ENCODE data around the gene SYTL2.
"Not testable (repeated sequence)": the region's sequence is repeated elsewhere in the genome, so short reads cannot be mapped to it uniquely, and the experiment has no call there.

The SYTL2 gene

DNA sequence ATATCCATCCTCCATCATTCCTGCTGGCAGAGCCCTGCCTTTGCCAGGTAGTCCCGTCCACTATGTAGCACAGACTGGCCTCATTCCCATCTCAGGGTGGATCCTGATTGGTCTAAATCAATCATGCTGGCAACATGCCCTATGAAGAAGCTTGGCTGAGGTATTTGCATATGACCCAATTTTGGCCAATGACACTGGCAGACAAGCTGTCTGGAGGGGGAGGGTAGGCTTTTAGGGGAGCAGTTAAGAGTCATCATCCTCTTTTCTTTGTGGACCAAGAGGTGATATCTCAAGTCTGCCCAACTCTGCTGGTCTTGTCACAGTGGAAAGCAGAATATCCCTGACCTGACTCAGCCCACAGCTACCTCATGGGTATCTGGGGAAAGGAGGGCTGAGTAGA is 130.0 kb downstream of the SYTL2 start:
- DNase-seq, result no peak

DNA sequence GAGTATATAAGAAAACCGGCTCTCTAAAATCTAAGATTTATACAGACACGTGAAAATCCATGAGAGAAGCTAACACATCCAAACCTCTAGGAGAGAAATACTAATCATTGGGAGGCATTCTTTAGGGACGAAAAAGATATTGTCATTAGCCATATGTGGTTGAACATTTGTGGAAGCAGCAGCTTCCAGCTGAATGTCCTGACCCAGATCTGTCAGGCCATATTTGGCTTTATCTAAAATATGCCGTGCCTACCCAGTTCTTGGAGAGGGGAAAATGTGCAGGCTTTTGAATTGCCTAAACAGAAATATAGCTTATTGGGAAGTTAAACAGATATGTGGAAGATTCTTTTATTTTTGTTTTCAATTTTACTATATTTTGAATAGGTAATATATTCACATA is 131.4 kb downstream of the SYTL2 start:
- DNase-seq, result no peak

DNA sequence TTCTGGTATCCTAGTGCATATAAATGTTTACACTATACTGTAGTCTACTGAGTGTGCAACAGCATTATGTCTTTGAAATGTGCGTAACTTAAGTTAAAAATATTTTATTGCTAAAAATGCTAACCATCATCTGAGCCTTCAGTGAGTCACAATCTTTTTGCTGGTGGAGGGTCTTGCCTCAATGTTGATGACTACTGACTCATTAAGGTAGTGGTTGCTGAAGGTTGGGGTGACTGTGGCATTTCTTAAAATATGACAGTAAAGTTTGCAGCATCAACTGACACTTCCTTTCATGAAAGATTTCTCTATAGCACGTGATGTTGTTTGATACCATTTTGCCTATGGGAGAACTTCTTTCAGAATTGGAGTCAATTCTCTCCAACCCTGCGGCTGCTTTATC is 137.5 kb downstream of the SYTL2 start:
- DNase-seq, result no peak

DNA sequence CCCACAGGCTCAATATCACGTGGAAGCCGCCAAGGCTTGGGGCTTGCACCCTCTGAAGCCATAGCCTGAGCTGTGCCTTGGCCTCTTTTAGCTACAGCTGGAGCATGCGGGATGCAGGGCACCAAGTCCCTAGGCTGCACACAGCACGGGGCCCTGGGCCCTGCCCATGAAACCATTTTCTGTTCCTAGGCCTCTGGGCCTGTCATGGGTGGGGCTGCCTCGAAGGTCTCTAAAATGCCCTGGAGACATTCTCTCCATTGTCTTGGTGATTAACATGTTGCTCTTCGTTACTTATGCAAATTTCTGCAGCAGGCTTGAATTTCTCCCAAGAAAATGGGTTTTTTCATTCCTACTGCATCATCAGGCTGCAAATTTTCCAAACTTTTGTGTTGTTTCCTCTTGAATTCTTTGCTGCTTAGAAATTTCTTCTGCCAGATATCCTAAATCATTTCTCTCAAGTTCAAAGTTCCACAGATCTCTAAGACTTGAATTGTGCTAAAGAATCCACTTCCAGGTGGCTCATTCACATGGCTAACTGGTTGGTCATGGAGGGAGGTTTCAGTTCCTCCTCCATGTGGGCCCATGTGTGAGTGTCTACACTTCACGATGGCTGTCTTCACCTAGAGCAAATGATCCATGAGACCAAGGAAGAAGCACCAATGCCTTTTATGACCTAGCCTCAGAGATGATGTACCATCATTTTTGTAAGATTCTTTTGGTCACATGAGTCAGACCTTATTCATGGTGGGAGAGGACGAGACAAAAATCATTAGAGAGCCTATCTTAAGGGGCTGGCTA is 138.6 kb downstream of the SYTL2 start:
- DNase-seq, result no peak

DNA sequence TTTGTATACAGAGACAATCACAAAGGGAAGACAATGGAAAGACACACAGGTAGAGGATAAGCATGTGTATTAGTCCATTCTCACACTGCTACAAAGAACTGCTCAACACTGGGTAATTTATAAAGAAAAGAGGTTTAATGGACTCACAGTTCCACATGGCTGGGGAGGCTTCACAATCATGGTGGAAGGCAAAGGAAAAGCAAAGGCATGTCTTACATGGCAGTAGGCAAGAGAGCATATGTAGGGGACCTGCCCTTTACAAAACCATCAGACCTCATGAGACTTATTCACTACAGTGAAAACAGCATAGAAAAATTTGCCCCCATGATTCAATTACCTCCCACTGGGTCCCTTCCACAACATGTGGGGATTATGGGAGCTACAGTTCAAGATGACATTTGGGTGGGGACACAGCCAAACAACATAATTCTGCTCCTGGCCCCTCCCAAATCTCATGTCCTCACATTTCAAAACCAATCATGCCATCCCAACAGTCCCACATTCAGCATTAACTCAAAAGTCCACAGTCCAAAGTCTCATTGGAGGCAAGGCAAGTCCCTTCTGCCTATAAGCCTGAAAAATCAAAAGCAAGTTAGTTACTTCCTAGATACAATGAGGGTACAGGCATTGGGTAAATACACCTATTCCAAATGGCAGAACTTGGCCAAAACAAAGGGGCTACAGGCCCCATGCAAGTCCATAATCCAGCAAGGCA is 139.8 kb downstream of the SYTL2 start:
- DNase-seq, result not testable (repeated sequence)

DNA sequence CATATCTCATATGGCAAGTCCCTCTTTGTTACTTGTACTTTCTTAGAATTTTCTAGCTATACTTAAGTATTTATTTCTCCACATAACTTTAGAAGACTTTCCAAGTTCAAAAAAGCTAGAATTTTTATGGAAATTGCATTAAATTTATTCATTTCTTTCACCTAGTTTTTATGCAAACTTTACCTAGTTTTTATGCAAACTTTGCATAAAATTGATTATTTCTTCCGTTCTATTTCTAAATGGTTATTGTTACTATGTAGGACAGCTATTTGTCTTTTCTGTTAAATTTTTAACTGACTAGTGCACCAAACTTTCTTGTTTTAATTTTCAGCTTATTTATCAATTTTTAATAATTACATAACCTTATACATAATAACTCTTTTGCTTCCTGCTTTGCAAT is 142.8 kb downstream of the SYTL2 start:
- no peak for DNase-seq

DNA sequence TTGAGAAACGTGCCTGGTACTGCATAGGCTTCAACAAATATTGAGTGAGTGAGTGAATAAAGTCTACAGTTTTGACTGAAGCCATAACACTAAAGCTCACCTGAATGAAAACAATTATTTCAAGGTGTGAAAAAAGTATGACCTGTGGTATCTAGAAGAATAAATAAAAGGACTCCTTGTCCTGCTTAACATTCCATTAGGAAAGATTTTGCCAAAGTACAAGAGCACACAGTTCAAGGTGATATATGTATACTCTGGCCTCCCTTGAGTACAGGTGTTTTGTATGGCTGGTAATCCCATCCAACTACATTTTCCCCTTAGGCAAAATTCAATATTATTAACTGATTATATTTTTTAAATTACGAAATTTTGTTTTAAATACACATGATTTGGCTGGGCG is 144.3 kb downstream of the SYTL2 start:
- DNase-seq, result no peak

DNA sequence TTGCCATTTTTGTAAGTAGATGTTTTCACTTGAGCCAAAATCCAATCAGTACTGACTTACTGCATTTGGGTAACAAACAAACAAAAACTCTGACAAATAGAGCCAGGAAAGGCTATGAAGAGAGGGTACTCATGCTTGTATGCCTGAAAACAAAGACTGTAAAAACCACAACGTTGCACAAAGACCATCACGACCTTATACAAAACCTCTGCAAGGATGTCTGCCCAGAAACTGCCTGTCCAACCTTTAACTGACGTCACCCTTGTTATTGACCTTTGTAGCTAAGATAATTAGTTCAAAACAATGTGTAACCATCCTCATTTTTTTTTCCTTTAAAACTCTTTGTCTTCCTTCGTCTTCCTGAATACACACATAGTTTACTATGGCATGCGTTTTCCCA is 145.2 kb downstream of the SYTL2 start:
- peak; percentile 40 for DNase-seq

DNA sequence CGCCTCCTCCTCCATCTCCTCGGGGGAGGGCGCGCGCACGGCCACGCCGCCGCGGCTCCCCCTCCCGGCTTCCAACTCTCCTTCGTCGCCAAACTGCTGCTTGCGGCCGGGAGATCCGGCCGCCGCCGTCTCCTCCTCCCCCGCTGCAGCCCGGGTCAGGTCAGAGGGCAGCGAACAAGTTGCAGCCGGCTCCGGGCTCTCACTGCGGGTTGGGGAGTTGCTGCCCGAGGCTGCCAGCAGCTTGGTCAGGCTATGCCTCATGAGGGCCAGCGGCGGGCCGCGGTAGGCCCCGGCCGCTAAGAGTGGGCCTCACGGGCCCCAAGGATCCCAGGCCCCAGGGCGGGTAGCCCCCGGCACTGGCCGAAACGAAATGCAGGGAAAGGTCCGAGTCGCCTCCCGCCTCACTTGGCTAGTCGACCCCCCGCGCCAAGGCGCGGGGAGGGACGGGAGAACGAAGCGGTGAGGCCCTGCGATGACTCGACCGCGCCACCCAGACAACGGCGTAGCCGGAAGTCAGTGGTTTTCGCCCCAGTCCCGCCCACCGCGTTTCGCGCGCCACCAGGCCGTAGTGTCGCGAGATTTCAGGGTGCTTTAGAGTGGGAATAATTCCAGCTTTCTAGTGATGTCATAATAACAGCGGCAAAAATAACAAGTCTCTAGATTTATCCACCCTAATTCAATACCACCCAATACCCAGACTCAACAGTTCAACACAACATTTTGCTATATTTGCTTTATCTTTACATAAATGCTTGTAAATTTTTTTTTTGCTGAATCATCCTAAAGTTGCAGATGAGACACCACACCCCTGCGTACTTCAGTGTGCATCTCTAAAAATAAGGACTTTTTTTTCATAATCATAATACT is 146.1 kb downstream of the SYTL2 start, which contains the start of gene CREBZF:
Gene CREBZF, minus strand, starts transcription at position 515 of the 867 bp plus-strand sequence. Its CDS starts 254 bp downstream, at position 261.
- DNase-seq, result peak; percentile 95

DNA sequence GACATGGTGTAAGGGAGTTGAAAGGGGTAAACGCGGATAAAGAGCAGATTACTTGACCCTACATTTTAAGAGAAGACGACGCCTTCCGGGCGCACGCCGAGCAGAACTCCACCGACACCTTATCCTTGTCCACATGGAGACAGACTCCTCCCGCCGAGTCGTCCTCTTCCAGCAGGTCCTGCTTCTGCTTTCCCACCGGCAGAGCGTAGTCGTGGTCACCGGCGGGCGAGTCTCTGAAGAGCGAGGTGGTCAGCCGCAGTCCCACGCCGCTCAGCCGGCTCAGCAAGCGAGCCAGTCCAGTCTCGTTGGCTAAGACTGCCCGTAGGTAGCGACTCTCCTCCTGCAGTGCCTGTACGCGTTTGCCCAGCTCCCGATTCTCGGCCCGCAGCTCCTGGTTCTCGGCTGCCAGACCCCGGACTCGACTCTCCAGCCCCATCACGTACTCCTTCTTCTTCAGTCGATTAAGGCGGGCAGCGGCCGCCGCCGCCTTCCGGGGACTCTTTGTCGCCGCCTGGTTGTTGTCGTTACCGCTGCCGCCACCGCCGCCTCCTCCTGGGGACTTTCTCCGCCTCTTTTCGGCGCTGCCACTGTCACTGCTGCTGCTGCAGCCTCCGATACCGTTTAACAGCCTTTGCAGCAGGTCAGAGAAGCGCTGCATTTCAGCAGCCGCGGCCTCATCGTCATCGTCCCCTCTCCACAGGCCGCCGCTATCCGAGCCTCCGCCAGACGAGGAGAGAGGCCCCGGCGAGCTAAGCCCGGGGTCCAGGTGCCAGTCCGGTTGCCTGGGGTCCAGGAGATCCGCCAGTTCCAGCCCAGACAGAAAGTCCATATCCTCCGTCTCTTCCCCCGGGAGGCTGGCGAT is 147.0 kb downstream of the SYTL2 start:
- peak; percentile 90 for DNase-seq

DNA sequence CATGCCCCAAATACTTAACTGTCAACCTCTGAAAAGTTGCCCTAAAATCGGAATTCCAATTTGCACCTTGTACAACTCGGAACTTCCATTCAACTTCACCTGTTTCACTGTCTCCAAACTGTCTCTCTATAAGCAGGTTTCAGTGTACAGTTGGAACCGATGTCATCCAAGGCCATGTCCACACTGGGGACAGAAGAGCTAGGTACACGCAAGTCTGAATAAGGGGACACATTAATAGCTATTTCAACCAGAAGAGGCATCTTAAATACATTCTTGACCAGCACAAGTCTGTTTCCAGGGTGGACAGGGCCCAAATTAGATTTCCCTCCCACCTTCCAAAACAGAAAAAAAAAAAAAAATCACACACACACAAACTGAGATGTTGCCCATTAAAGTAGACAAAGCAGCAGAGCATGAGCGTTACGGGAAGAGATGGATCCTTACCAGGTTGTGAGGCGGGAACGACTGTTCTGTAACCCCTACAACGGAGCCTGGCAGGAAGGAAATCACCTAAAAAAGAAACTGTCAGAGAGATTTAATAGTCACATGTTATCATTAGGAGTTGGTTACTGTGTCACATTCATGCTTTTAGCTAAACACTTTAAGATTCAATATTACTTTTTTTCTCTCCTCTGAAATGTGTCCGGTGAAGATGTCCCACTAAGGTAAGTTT is 147.7 kb downstream of the SYTL2 start:
- peak; percentile 59 for DNase-seq

DNA sequence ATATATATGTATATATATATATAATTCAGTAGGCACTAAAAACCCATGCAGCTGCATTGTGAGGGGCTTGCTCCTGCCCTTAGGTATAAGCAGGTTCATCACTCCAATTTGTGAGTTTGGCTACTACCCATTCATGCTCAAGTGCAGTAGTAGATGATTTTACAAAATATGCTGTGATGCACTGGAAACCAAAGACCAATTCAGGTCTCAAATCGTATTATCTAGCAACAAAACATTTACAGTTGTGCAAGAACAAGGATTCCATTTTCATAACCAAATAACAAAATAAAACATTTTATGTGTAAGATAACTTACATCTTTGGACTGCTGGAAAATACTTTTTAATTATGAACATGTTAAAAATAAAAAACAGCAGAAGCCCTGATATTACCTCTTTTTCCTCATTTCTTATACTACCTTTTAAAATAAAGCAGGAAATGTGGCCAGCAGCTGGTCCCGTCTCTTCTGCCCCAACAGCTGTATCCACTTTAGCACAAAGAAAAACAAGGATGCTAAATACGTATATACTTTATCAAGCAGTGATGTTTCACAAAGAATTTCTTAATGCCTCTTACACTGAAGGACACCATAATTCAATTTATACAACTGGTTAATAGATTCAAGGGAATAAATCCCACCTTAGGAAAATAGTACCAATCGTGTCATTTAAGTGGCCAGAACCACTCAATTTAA is 148.8 kb downstream of the SYTL2 start:
- no peak for DNase-seq

DNA sequence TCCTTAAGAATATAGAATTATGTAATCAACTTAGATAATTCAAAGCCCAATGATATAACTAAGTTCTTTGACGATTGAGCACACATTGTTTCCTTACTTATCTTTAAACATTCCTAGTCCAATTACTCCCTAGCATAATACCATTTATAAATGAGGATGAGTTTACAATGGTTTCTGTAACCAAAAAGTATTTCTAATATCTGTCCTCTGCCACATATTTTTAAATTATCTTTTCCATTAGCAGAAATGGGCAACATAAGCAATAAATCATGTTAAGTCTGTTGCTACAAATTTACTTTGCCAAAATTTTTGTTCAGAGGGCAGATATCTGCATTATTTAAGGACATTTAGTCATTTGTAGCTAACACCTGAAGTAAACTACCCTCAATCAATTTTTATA is 152.8 kb downstream of the SYTL2 start:
- no peak for DNase-seq

DNA sequence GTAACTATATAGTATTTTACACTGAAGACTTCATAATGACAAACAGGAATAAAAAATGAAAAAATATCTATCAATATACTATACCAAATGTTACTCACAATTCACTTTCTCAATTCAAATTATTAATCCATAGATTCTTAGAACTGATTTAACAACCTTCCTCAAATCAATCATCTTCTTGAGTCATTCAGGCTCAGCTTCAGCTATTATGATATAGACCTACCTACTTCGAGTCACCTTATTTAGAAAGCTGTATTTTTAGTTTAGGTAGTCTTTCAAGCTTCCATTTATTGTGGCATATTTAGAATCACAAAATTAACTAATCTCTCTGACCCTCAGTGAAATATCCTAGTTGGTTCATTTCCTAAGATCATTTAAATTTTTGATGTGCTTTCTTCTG is 154.2 kb downstream of the SYTL2 start:
- no peak for DNase-seq

DNA sequence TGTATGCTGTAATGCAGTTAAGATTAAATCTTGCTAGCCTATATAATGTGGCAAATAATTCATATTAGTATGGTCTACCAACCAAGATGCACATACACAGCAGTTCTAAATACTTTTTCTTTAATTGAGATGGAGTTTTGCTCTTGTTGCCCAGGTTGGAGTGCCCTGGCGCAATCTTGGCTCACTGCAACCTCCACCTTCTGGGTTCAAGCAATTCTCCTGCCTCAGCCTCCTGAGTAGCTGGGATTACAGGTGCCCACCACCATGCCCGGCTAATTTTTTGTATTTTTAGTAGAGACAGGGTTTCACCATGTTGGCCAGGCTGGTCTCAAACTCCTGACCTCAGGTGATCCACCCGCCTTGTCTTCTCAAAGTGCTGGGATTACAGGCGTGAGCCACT is 156.6 kb downstream of the SYTL2 start:
- DNase-seq, result not testable (repeated sequence)

DNA sequence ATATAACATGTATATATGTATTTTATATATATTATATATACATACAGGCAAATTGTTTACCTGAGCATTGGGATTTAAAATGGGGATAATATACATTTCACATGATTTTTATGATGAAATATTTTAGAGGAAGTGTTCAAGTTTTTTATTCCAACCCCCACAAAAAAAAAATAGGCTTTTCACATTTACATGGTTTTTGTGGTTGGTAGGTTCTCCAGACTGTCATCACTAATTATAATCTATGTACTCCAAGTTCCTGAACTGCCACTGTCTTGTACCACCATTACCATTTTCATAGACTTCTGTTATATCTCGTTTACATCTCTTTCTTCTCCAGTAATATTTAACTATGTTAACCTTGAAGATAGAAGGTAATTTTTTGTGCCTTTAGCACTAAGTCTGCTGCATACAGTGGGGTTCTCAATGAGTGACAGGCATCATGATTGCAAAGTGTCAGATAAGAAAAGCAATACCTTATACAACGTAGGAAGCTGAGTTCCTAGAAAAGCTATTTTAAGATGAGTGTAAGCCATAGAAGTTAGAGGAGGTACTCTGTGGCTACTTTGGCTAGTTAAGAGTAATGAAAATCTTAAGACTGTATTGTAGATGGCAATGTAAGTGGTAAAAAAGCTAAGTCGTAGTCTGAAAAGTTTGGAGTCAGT is 158.0 kb downstream of the SYTL2 start:
- DNase-seq, result no peak

DNA sequence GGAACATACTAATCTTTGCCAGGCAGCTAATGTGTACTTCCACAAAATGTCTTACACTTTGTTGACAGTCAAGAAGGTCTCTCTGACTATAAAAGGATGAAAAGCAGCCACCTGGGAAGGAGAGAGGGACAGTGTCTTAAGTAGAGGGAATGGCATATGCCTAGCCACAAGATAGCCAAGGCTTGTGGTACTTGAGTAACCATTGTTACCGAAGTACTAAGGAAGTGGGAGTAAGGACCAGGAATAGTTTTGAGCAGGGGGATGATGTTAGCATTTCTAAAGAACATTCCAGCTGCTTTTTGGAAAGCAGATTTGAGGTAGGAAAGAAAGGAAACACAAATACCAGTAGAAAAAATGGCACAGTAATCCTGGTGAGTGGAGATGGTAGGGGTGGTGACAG is 159.8 kb downstream of the SYTL2 start:
- no peak for DNase-seq

DNA sequence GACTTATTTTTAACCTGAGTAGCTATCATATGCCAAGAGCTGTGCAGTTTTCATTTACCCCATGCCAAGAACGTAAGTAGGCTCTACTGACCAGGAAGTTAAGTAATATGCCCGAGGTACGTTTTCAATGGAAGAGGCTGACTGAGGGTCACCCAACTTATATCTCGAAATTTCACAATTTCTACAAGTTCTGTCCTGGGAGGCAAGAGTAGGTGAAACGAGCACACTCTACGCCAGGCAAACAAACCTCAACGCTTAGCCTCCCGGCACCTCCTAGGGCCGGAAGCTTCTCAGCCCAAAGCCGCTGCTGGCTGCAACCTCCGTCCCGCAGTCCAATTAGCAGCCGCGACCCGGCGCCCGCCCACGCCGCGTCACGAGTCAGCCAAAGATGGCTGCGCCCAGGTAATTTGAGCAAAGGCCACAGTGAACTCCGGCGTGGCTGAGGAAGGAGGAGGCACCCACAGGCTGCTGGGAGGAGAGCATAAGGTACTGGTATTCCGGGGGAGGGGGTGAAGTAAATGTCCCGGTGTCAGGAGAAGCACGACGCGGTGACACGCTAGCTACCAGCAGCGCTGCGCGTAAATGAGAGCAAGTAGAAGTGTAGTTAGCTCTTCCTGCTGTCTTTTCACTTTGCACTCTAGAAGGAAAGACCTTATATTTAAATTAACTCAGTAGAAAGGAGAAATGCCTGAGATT is 163.2 kb downstream of the SYTL2 start, which contains the start of gene TMEM126A:
Gene TMEM126A, plus strand, starts transcription at position 364 of the 696 bp plus-strand sequence. CDS start 2,289 bp downstream, outside the sequence.
- peak; percentile 91 for DNase-seq

DNA sequence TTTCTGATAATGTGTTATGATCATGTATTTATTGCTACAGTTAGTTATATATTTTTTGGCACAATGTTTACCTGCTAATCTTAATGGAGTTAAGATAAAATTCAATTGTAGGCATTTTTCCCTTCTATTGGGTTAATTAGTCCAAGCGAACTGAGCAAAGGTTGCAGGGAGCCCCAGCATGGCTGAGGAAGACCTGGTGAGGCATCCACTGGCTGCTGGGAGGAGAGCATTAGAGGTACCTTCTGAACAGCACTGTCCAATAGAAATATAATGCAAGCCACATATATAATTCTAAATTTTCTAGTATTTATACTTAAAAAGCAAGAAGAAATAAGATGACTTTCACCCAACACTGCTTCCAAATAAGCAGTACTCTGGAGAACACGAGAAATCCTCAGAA is 163.9 kb downstream of the SYTL2 start:
- DNase-seq, result no peak
